ENCODE data around the gene RIPK4. TPM values are rescaled to one million over a fixed set of nuclear protein-coding genes. Genes with fewer than 3 reads are reported as not detected.

The RIPK4 gene
- total and polyA plus RNA-seq, 2 experiments from 2014 or later: 0.46 to 0.54 TPM

GRCh38 chr21:41764558-41765419, 2.1 kb downstream of the RIPK4 start:
- 90 to 94% methylated on average over 7 of the region's 7 CpGs for WGBS, 2 experiments (ENCODE audit: low coverage in 1 of 2, low lambda C conversion rate in 2 of 2, missing lambda C conversion rate in 2 of 2)
- Histone ChIP-seq H3K9me2 (ENCODE audit: insufficient read depth) (no peaks in the 10 kb centered on the region), H3K27ac (no peak overlapping the region), H4K20me1 (ENCODE audit: insufficient read depth) (no peaks in the 10 kb centered on the region), H2AFZ (no peak overlapping the region), H3K36me3 (ENCODE audit: low read depth) (no peaks in the 10 kb centered on the region), H3K79me2 (ENCODE audit: insufficient read depth) (no peaks in the 10 kb centered on the region), H3K4me3 (no peak overlapping the region), H3F3A (ENCODE audit: insufficient read depth) (peaks cover 8% of the 10 kb centered on the region), H3K27me3 (replicated peaks; ENCODE audit: insufficient read depth) (peaks cover 10% of the 10 kb centered on the region; the same call in 1 of the 2 replicates), H3K9me3 (ENCODE audit: low read depth) (no peaks in the 10 kb centered on the region), H3K9ac (no peak overlapping the region), H3K4me2 (ENCODE audit: unreplicated experiment) (no peak overlapping the region), H3K4me1 (ENCODE audit: insufficient read depth) (peaks cover 17% of the 10 kb centered on the region)
- in situ Hi-C loops (cut with MboI): no loop called here
- no peak for TF ChIP-seq EZH2phosphoT487 (IDR thresholded peaks at IDR 0.05; ENCODE audit: insufficient read depth, low read depth)
- no peak for TF ChIP-seq EZH2 (IDR thresholded peaks at IDR 0.05; ENCODE audit: insufficient read depth, poor library complexity, severe bottlenecking)
- DNase-seq: no peak

GRCh38 chr21:41763996-41764395, 2.9 kb downstream of the RIPK4 start:
- no peak overlapping the region for H3K4me2 ChIP-seq (ENCODE audit: unreplicated experiment)
- no peak for DNase-seq
- H3K9ac ChIP-seq: no peak overlapping the region
- TF ChIP-seq EZH2phosphoT487 (IDR thresholded peaks at IDR 0.05; ENCODE audit: insufficient read depth, low read depth) (no peak), EZH2 (IDR thresholded peaks at IDR 0.05; ENCODE audit: insufficient read depth, poor library complexity, severe bottlenecking) (no peak)
- H3K9me2 ChIP-seq (ENCODE audit: insufficient read depth): no peaks in the 10 kb centered on the region
- WGBS, 2 experiments (ENCODE audit: low coverage in 1 of 2, low lambda C conversion rate in 2 of 2, missing lambda C conversion rate in 2 of 2): 71 to 86% methylated on average over 7 to 8 of the region's 8 CpGs
- no peaks in the 10 kb centered on the region for H3K79me2 ChIP-seq (ENCODE audit: insufficient read depth)
- in situ Hi-C loops (cut with MboI): no loop called here
- no peaks in the 10 kb centered on the region for H3K9me3 ChIP-seq (ENCODE audit: low read depth)
- no peak overlapping the region for H3K27ac ChIP-seq
- peaks cover 8% of the 10 kb centered on the region for H3F3A ChIP-seq (ENCODE audit: insufficient read depth)
- H3K27me3 ChIP-seq (replicated peaks; ENCODE audit: insufficient read depth): peaks cover 10% of the 10 kb centered on the region; the same call in 1 of the 2 replicates
- no peaks in the 10 kb centered on the region for H4K20me1 ChIP-seq (ENCODE audit: insufficient read depth)
- no peaks in the 10 kb centered on the region for H3K36me3 ChIP-seq (ENCODE audit: low read depth)
- H2AFZ ChIP-seq: no peak overlapping the region
- peaks cover 17% of the 10 kb centered on the region for H3K4me1 ChIP-seq (ENCODE audit: insufficient read depth)
- H3K4me3 ChIP-seq: no peak overlapping the region

DNA sequence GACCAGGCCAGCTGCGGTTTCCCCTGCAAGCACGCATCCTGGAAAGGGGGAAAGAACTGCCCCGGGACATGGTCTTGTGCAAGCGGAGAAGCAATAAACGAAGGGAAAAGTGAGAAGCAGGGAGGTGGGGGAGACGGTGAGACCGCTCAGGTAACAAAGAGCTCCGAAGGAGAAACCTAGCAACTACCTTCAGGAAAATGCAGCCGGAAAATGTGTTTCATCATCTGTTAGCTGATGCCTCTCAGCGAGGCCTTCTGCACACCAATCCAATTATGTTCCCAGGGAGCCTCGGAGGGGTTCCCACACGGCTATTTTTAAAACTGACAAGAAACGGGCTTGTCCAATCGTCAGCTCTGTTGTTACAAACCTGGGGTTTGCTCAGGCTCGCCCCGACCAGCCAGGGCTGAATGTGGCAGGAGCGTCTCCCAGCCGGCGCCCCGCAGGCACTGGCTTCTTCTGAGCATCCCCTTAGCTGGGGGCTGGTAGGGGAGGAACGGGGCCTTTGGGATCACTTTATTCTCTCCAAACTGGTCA, 3.4 kb downstream of the RIPK4 start:
- in situ Hi-C loops (cut with MboI): no loop called here
- TF ChIP-seq EZH2phosphoT487 (IDR thresholded peaks at IDR 0.05; ENCODE audit: insufficient read depth, low read depth): no peak
- no peak for TF ChIP-seq EZH2 (IDR thresholded peaks at IDR 0.05; ENCODE audit: insufficient read depth, poor library complexity, severe bottlenecking)
- Histone ChIP-seq H4K20me1 (ENCODE audit: insufficient read depth) (no peaks in the 10 kb centered on the region), H3K9me3 (ENCODE audit: low read depth) (no peaks in the 10 kb centered on the region), H3K27me3 (replicated peaks; ENCODE audit: insufficient read depth) (peaks cover 10% of the 10 kb centered on the region; the same call in 1 of the 2 replicates), H3F3A (ENCODE audit: insufficient read depth) (peaks cover 8% of the 10 kb centered on the region), H3K36me3 (ENCODE audit: low read depth) (no peaks in the 10 kb centered on the region), H3K9me2 (ENCODE audit: insufficient read depth) (no peaks in the 10 kb centered on the region), H3K4me3 (no peak overlapping the region), H3K9ac (no peak overlapping the region), H3K4me1 (ENCODE audit: insufficient read depth) (peaks cover 14% of the 10 kb centered on the region), H3K4me2 (ENCODE audit: unreplicated experiment) (no peak overlapping the region), H3K79me2 (ENCODE audit: insufficient read depth) (no peaks in the 10 kb centered on the region), H2AFZ (no peak overlapping the region), H3K27ac (no peak overlapping the region)
- 82 to 86% methylated on average over 21 of the region's 21 CpGs for WGBS, 2 experiments (ENCODE audit: low coverage in 1 of 2, low lambda C conversion rate in 2 of 2, missing lambda C conversion rate in 2 of 2)
- no peak for DNase-seq

DNA sequence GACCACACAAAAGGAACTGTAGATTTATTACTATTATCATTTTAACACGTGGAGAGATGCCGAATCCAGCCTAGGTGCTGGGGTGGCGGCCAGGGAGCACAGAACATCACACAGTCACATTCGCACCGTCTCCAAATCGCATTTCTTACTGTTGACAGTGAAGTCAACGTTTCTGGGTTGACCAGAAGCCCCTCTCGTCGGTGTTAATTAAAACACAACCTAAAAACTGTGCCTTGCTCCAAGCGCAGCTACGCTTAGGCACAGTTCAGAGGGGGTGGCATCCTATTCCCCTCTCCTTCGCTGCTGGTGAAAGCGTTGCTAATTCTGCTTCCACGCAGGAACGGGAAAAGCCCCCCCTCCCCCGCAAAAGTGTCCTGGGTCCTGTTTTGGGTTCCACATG, 4.1 kb downstream of the RIPK4 start:
- H3K9me2 ChIP-seq (ENCODE audit: insufficient read depth): no peaks in the 10 kb centered on the region
- no peaks in the 10 kb centered on the region for H3K9me3 ChIP-seq (ENCODE audit: low read depth)
- no peak for DNase-seq
- in situ Hi-C loops (cut with MboI): no loop called here
- peaks cover 7% of the 10 kb centered on the region for H3F3A ChIP-seq (ENCODE audit: insufficient read depth)
- H3K27ac ChIP-seq: no peak overlapping the region
- TF ChIP-seq EZH2 (IDR thresholded peaks at IDR 0.05; ENCODE audit: insufficient read depth, poor library complexity, severe bottlenecking) (no peak), EZH2phosphoT487 (IDR thresholded peaks at IDR 0.05; ENCODE audit: insufficient read depth, low read depth) (no peak)
- peaks cover 6% of the 10 kb centered on the region for H3K4me1 ChIP-seq (ENCODE audit: insufficient read depth)
- WGBS, 2 experiments (ENCODE audit: low coverage in 1 of 2, low lambda C conversion rate in 2 of 2, missing lambda C conversion rate in 2 of 2): 76% methylated on average over 16 of the region's 16 CpGs
- no peaks in the 10 kb centered on the region for H3K79me2 ChIP-seq (ENCODE audit: insufficient read depth)
- no peaks in the 10 kb centered on the region for H3K36me3 ChIP-seq (ENCODE audit: low read depth)
- no peak overlapping the region for H3K9ac ChIP-seq
- no peak overlapping the region for H3K4me2 ChIP-seq (ENCODE audit: unreplicated experiment)
- no peak overlapping the region for H3K4me3 ChIP-seq
- H4K20me1 ChIP-seq (ENCODE audit: insufficient read depth): no peaks in the 10 kb centered on the region
- no peak overlapping the region for H2AFZ ChIP-seq
- H3K27me3 ChIP-seq (replicated peaks; ENCODE audit: insufficient read depth): peaks cover 10% of the 10 kb centered on the region; the same call in 1 of the 2 replicates
